PC-9 (cell line): ENCODE results near the gene SYT7.

Source experiments
- CTCF ChIP-seq: fragments of 200-600 bp; sonication (generic); conservative IDR thresholded peaks from 2 replicates; pipeline ENCODE4 v1.6.1; 2017; ENCODE audit warnings: mixed run types, antibody characterized with exemption, mild to moderate bottlenecking, moderate library complexity
- EZH2 ChIP-seq: fragments of 200-600 bp; sonication (generic); IDR thresholded peaks from 2 replicates; pipeline ENCODE4 v1.8.0; 2017; ENCODE audit warnings: antibody characterized with exemption, low read depth

DNA sequence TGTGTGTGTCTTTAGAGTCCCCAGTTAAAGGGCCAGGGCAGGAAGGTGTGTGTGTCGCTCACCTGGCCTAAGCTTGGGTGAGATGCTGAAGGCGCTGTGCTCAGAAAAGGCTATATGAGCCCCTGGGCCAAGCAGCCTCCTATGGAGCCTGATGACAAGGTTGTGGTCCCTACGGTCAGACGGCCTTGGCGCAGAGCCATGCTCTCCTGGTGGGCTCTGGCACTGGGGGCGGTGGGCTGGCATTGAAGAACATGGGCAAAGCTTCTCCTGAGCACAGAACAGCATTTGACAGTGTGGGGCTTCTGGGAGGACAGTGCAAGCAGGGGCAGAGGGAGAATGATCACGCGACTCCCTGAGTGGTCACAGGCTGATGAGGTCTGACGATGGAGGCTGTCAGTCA is 83.0 kb downstream of the SYT7 start:
- TF ChIP-seq CTCF (no peak), EZH2 (no peak)
